ENCODE data around the gene ANKH.
"Not testable (repeated sequence)": the region's sequence is repeated elsewhere in the genome, so short reads cannot be mapped to it uniquely, and the experiment has no call there.

Gene ANKH

DNA sequence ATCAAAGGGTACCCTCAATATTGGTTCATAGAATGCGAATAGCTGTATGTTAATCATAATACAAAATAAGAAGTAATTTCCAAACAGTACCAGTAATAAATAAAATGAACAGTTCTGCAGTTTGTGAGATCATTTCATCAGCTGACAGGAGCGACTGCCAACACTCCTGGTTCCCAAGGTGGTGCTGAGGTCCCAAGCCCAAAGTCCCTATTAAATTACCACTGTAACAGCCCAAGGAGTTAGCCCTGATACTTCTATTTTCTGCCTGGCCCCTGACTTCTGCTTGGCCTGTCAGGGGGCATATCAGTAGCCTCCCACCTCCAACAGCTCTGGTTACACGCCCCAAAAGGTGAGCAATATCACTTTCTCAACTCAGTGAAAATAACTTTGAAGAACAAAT is 47.1 kb downstream of the ANKH start:
- peak in 1 of 2 experiments; percentile 30 for DNase-seq

DNA sequence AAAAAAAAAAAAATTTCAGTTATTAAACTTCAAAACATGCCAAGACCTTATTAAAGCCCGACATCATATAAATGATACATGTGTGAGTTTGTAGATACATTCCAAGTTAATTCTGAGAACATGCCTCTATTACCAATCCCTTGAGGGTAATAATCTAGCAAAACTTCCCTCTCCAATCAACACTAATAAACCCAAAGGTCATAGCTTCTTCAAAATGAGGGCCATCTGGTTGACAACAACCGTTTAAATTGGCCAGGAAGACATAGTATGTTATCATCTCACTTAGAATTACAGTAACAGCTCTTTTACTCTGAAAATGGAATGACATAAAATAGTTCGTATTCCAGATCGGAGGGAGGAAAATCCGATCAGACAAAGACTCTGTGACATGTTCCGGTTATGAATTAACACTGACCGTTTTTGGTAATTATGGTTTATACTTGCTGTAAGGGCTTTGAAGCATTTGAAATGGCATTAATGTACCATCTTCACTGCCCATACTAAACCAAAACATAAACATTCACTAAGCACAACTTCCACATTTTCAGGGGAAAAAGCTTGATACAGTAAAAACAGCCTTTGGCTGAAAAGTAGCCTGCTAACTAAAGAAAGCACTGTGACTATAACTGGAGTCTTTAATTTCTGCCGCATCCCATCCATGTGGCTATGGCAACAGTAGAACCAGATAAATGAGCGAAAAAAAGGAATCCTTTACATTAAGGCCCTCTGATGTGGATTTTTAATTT is 50.3 kb downstream of the ANKH start:
- DNase-seq = peak; percentile 26 to 40

DNA sequence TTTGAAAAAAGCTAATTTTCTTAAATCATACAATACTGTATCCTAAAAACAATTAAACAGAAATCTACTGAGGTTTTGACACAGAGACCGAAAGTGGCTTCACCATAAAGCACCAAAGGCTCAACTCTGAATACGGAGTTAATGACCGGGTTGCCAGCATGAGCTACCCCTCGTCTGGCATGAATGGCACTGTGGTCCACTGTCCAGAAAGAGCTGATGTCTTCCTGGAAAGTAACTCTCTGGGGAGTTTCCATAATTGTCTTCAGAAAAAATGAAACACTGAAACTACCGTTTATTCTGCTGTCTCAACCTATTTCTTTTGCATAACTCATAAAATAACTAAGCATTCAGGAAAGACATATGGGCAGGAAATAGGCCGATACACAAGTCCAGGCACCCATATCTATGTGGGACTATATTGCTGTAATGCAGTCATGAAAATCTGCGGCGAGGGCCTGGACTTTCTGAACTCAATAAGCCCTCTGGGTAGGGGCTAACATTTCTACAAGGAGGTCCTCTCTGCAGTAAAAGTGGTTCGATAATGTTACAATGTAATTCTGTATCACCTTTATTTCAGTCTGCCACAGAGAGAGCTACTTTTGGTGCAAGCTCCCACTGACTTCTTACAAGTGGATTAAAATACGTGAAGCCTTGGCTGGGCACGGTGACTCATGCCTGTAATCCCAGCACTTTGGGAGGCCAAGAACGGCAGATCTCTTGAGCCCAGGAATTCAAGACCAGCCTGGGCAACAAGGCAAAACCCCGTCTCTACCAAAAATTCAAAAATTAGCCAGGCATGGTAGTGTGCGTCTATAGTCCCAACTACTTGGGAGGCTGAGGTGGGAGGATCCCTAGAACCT is 52.4 kb downstream of the ANKH start:
- DNase-seq = peak; percentile 24 to 50

DNA sequence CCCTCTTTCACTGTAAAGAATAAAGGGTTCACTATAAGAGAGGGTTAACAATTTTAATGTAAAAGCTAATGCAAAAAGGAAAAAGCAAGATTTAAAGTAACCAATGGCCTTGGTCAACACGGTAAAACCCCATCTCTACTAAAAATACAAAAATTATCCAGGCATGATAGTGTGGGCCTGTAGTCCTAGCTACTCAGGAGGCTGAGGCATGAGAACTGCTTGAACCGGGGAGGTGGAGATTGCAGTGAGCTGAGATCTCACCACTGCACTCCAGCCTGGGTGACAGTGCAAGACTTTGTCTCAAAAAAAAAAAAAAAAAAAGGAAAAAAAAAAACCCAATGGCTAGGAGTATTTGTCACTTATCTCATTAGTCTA is 53.8 kb downstream of the ANKH start:
- DNase-seq = not testable (repeated sequence)

DNA sequence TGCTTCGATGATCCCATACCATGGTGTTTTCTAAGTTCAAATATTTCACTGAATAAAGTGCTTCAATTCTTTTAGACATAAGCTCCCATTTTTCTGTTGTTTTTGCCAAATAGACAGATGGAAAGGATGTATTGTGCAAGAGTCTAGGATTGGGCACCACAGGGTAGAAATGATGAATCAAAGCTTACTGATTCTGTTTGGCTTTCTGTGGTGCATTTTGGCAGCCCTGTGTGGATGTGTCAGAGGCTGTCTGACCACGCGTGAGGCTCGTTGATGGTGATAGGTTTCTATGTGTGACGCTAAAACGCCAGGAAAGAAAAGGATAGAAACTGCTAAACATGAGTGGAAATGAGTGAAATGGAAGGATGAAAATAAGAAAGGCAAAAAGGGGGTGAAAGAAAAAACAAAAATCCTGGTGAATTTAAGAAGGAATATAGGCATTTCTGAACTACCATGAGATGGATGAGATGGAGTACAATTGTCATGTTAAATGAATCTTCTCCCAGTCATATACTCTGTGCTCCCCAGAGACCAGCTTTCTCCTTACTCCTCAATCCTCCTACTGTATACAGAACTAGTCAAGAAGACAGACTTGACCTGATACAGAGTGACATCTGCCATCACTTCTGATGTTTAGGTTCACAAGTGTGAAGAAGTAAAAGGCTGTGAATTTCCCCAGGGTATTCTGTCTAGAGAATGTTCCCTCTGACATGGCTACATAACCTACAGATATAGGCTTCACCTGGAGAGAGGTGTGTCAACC is 54.4 kb downstream of the ANKH start:
- DNase-seq = peak; percentile 96 to 98

DNA sequence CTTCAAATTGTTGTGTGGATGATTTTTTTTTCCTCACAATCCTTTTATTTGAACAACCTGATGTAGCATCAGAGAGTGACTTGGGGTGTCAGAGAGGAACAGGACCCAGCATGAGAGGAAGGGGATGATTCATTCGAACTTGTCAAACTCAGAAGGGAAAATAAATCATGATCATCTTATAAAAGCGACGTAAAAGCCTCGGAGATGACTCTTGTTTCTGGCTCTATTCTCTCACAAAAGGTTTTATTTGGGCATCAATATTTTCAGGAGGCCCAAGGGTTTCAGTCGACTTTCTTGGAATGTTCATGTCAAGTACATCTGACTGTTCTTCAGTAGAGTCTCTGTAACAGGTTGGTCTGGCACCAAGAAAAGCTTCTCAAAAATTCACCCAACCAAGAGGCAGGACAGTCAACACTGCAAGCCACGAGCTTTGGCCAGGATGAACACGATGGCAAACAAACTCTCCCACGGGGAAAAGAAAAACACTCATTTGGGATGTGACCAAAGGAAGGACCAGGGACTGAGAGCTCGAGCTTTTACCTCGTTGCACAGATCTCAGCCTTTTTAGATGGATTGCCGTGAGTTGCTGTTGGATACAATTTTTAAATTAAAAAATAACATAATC is 55.1 kb downstream of the ANKH start:
- DNase-seq = peak in 1 of 2 experiments; percentile 89

DNA sequence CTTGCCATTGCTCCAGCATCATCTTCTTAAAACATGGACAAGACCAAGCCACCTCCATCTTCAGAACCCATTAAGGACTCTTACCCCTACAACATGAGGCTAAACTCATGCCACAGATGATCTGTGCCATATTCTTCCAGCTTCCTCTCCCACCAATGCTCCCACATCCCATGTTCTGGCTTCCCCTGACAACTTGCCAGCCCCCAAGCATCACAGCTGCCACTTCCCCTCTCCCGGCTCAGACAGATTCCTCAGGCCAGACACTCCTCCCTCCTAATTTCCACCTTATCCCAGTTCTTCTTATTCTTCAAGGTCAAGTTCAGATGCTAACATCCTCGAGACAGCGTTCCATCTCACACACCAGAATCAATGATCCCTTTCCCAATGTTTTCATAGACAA is 57.8 kb downstream of the ANKH start:
- DNase-seq = no peak

DNA sequence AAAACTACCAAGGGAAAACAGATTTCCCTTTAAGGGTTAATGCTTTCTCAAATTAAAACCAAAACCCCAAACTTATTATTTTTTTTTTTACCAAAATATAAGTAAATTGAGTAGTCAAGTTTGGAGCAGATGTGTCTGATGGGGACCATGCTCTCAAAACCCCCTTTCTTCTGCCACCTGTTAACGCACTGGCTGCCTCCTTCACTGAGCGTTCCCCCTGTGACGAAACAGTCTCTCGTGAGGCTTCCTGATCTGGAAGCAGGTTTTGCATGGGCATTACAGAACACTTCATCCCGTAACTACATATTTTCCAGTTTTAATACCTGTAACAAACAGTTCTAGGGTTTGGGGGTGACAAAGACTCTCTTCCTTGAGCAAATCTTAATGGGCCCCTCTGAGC is 59.4 kb downstream of the ANKH start:
- DNase-seq = no peak

DNA sequence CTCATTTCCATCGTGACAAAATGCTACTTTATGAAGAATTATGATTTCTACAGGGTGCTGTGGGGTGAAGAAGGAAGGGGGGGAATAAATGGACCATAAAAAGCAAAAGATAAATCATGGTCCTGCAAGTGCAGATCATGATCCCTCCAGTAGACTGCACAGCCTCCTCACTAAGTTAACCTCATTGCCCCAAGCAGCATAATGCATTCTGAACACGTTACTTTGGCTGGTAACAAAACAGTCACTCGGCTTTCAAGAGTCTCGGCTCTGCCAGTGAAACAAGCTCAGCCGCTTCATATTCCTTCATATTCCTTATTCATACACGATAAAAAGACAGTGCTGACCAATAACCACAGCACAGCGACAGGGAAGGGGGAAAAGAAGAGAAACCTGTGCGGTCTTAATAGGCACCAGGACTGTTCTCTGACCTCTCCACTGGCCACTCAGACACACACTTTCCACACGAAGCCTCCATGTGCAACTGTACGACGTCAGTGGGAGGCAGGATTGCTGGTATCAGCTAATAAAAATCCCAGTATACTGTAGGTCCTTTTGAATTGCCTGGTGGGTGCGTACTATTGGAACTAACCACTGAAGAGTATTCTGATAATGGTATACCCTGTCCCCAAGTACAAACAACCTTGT is 60.5 kb downstream of the ANKH start:
- DNase-seq = no peak

DNA sequence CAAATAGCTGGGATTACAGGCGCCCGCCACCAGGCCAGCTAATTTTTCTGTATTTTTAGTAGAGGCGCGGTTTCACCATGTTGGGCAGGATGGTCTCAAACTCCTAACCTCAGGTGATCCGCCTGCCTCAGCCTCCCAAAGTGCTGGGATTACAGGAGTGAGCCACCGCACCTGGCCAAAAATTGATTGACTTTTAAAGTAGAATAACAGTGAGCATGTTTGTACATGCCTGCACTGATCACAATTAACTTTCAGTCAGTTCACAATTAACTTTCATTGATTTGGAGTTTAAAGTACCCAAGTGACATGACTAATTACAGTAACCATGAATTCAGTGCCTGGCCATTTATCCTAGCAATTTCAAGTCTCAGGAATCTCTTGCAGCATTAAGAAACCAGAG is 61.3 kb downstream of the ANKH start:
- no peak for DNase-seq

DNA sequence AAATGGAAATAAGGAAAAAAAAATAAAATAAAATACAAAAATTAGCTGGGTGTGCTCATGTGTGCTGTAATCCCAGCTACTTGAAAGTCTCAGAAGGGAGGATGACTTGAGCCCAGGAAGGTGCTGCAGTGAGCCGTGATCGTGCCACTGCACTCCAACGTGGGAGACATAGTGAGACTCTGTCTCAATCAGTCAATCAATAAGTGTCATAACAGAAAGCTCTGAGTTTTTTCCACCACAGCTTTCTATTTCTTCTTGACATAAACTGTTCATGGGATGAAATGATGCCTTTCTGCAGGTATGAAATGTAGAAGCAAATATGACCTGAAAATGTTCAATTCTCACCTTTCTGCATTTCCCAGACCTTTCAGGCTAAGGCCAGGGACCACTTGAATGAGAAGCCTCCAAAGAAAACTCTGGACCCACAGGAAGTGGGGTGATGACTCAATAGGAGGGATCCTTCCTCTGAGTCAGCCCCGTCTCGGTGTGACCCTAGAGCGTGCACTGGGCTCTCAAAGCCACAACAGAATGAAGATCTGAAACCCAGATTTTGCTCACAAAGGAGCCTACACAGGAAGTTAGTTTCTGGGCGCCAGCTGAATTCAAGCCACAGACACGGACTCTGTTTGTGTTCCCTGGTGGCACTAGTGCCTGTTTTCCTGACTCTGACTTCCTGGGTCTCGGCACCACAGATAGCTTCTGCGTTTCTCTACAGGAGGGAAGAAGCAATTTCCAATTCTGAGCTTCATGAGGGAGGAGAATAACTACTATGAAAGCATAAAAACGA is 62.0 kb downstream of the ANKH start:
- no peak for DNase-seq

DNA sequence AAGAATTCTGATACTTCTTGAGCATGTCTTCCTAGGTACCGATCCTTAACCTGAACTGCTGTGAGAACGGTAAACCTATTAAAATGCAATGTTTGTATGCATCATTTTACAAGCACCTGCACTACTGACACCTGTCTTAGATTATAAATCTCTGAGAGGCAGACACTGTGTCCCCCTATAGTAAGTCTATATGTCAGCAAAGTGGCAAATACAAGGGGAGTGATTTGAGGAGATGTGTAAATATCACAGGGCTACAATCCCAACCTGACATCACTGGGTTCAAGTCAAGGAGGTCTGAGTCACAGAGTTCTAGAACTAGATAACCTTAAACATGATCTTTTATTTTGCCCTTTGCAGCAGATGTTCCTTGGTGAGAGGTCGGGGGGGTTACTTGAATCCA is 64.1 kb downstream of the ANKH start:
- DNase-seq = no peak

DNA sequence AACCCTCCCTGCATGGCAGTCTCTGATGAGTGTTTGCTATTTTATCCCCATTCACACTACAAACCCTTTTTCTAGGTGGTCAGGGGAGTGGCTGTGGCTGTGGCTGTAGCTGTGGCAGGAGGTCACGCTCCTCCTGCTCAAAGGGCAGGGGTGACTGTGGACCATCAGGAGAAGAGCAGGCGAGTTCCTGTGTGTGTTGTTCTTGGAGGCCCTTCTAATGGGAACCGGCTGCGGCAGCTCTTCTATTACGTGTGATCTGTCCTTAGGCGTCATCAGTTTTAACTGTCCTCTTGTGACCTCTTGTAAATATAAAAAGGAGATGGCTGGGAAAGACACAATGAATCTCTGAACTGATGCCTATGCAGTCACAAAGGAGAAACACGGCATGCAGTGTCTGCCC is 65.1 kb downstream of the ANKH start:
- no peak for DNase-seq

DNA sequence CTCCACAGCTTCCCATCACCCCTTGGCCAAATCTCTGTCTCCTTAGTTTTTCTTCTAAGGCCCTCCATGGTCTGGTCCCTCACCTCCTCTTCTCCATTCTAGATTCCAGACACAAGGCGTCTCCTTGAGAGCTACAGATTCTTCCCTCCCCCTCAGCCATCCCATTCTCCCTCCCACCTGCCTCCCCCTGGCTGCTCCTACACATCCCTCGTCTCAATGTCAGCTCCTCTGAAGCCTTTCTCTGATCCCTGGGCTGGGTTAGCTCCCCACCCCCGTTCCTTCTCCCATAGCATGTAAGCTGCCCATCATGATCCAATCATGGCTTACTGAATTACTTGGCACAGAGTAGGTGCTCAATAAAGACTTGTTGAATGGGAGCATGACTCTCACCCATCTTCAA is 69.0 kb downstream of the ANKH start:
- DNase-seq = no peak

DNA sequence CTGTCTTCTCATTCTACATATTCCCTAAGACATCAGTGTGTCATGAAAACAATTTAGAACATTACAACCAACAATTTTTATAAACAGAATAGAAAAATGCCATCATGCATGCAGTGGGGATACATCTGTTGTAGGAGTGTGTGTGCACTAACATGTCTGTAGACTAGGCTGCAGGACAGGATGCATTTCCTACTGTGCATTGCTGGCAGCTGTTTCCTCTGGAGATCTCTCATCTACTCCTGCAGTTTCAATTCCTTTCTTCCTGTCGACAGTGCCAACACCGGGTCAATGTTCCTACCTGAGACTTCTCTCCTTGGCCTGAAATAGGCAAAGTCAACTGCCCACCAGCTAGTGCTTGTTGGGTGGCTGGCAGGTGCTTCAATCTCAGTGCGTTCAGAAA is 69.8 kb downstream of the ANKH start:
- DNase-seq = no peak

DNA sequence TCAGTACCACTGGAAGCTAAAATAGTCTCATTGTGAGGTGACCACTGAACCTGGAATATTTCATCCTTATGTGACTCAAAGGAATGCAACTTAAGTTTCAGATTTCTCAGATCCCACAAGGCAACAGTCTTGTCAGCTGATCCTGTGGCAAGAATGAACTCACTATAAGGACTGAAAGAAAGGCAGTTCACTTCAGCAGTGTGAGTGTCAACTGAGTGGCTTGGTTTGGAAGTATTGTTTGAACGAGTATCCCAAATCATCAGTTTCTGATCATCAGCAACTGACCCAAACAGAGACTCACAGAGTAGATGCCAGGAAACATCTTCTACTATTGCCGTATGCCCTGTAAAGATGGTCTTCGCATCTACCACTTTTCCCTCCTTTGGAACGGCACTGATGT is 74.2 kb downstream of the ANKH start:
- not testable (repeated sequence) for DNase-seq

DNA sequence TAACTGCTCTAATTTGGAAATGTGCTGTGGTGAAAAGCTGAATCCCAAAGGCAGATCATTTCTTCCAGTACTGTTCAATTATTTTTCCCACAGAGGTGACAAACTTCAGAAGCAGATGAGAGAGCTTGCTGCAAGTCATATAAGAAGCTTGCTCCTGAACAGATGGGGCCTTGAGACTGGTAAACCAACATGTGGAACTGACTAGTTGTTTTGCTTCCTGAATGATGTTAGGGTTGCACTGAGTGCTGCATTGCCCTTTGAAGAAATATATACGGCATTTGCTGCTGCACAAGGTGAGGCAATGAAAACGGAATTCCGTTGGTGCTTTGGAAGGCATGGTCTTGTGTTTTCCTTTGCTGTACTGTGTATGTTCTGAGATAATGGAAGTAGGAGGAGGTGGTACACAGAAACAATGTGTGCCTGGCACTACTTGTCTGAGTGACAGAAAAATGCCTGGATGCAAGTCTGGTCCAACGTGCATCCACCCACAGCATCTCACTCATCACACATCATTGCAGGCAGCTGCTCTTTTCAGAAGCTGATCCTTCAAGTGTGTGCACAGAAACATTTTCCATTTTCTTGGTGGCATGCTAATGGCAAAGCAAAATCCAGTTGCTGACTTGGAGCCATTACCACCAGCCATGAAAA is 76.9 kb downstream of the ANKH start:
- no peak for DNase-seq

DNA sequence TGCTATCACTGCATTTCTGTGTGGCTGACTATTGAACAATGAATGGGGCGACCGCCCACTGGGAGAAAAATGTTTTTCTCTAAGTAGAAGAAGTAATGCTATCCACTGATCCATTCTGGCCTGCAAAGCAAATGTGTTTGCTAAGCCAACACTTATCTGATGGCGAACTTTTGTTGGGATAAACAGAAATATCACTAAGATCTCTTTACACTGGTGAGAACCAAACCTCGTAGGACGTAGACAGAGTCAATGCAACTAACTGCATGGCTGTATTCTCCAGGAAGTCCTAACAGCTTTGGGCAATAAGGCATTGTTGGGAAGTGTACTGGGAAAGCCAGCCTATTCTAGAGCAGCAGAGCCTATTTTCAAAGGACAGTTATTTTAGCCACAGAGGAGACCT is 77.7 kb downstream of the ANKH start:
- DNase-seq = no peak

DNA sequence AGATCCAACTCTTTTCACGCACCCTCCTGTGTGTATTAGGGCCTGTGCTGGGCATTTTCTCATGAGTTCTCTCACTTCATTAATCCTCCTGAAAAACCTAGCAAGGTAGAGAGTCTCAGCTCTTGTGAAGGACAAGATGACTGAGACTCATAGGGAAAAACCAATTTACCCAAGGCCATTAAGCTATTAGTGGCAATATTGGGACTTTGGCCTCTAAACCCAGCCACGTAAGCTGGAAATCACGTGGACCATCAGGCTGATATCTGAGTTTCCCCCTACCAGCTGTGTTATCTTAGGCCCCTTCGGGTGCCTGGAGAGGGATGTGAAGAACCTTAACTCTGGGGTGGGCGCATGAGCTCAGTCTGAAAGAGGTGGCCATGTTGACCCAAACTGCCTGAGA is 80.7 kb downstream of the ANKH start:
- DNase-seq = no peak

DNA sequence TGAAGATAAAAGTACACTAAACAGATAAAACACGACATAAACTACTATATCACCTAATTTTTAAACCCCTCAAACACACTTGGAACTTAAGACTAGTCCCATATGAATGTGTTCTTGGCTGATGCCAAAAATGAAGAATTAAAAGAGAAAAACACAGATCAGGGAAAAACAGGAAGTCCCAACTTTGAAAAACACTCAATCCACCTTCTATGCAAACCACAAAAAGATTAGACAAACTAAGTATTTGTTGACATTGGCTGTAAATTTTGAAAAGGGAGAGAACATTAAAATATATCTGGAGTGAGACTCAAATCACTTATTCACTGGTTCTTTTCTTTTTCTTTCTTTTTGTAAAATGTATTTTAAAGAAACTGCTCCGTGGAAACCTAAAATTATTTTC is 81.4 kb downstream of the ANKH start:
- no peak for DNase-seq

All from NCI-H446 (cell line).